Testis (tissue), 3 donors: ENCODE results near the gene DET1. TPM values are rescaled to one million over a fixed set of nuclear protein-coding genes. Genes with fewer than 3 reads are reported as not detected.

Experiments used
- DNase-seq: peaks from one replicate; pipeline ENCODE4 v3.0.0-alpha.2; 2019
- H3K27ac ChIP-seq, 2 donors: fragments of 200-600 bp; sonication (generic); one replicate each; pipeline ENCODE4 v1.5.1; 2019
- H3K27me3 ChIP-seq: fragments of 200-600 bp; sonication (generic); one replicate; pipeline ENCODE4 v1.5.1; 2019
- H3K36me3 ChIP-seq: fragments of 200-600 bp; sonication (generic); one replicate; pipeline ENCODE4 v1.5.1; 2017; ENCODE audit warnings: low read depth; ENCODE audit errors: missing control alignments
- H3K4me1 ChIP-seq: fragments of 200-600 bp; sonication (generic); one replicate; pipeline ENCODE4 v1.5.1; 2019
- H3K4me3 ChIP-seq, 2 donors: fragments of 200-600 bp; sonication (generic); one replicate each; pipeline ENCODE4 v1.5.1; 2017 to 2019
- H3K9me3 ChIP-seq: fragments of 200-600 bp; sonication (generic); one replicate; pipeline ENCODE4 v1.5.1; 2017
- POLR2A ChIP-seq: fragments of 450-650 bp; IDR thresholded peaks from one replicate; pipeline ENCODE4 v1.6.1; 2017; ENCODE audit warnings: antibody characterized with exemption, mild to moderate bottlenecking, moderate library complexity
- WGBS, 2 donors: methylation state at CpG; one replicate each; pipeline ENCODE4 v1.1.5; 2018; 5-methylcytosine and 5-hydroxymethylcytosine counted together
- intact Hi-C: fragments of 100-400 bp; cut with DNase I; formaldehyde crosslinking; loops from one replicate; pipeline ENCODE4 v1.15.1; 2023; ENCODE audit warnings: low total_unique reads
- polyA plus RNA-seq: library from polyadenylated mRNA; stranded (reverse); fragments of 350-450 nt; fragmentation: Illumina TruSeq; extraction: RNeasy Lipid Tissue Mini Kit (QIAGEN cat#74804); gene quantifications from one replicate; pipeline ENCODE4 v1.2.3, GENCODE V29; 2014; ENCODE audit warnings: low read depth, low replicate concordance; ENCODE audit not compliant: insufficient read depth
- total RNA-seq, 2 donors: library from RNA; depleted of rRNA; stranded (reverse); fragments of >200 nt; gene quantifications; one replicate each; pipeline ENCODE4 v1.2.3, GENCODE V29; 2016
- TF ChIP-seq, protein P1 (sequence below), 3 experiments: fragments of 450-650 bp in 2 of 3; fragments of 200-600 bp in 1 of 3; sonication (generic) in 1 of 3; IDR thresholded peaks; one replicate each; pipeline ENCODE4 v1.5.1; 2016 to 2019; ENCODE audit warnings: antibody characterized with exemption in 3 of 3, mild to moderate bottlenecking in 2 of 3, moderate library complexity in 1 of 3

Gene DET1
- total and polyA plus RNA-seq, 3 donors from 2014 or later: 4.4 to 14.4 (median 10.3) TPM

DNA sequence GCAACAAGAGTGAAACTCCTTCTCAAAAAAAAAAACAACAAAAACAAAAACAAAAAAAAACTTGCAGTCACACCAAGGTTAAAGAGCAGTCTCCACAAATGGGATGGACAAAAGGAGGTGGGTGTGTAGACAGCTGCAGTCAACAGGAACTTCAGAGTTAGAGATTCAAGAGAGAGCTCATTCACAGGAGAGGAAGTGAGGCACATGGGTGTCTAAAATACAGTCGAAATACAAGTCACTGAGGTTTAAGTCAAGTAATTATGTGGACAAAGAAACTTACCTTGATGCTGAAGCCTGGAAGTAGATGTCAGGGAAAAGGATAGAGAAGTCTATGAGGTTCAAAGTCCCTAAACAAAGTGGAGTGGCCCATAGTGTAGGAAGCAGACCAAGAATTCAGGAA lies 64.2 kb downstream of the DET1 start:
- no peak overlapping the region for H3K4me3 ChIP-seq
- 67 to 70% methylated on average over 1 of the region's 1 CpG for WGBS, 2 donors
- TF ChIP-seq POLR2A: no peak
- TF ChIP-seq, protein P1, sequence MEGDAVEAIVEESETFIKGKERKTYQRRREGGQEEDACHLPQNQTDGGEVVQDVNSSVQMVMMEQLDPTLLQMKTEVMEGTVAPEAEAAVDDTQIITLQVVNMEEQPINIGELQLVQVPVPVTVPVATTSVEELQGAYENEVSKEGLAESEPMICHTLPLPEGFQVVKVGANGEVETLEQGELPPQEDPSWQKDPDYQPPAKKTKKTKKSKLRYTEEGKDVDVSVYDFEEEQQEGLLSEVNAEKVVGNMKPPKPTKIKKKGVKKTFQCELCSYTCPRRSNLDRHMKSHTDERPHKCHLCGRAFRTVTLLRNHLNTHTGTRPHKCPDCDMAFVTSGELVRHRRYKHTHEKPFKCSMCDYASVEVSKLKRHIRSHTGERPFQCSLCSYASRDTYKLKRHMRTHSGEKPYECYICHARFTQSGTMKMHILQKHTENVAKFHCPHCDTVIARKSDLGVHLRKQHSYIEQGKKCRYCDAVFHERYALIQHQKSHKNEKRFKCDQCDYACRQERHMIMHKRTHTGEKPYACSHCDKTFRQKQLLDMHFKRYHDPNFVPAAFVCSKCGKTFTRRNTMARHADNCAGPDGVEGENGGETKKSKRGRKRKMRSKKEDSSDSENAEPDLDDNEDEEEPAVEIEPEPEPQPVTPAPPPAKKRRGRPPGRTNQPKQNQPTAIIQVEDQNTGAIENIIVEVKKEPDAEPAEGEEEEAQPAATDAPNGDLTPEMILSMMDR (IDR thresholded peaks at IDR 0.05): no peak
- intact Hi-C loops: no loop called here
- H3K36me3 ChIP-seq: no peaks in the 10 kb centered on the region
- H3K27ac ChIP-seq: no peak overlapping the region
- H3K27me3 ChIP-seq: no peaks in the 10 kb centered on the region
- no peaks in the 10 kb centered on the region for H3K4me1 ChIP-seq
- no peaks in the 10 kb centered on the region for H3K9me3 ChIP-seq
- DNase-seq: no peak

DNA sequence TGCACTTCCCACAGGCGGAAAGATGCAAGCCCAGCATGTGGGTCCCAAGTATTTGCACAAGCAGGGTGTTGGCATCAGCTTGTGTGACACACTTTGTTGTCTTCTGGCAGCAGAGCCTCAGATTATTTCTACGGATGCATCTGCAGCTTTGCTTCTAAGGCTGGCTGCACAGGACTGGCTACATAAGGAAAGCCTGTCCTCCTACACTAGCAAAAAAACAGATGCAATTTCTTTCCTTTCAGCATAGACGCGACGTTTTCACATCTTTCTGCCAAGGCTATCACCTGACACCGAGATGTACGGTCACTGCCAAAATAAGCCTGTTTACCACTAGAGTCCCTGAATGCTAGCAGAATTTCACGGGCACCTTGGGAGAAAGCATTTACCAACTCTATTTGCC lies 65.5 kb downstream of the DET1 start:
- no peak overlapping the region for H3K27ac ChIP-seq
- H3K36me3 ChIP-seq: no peaks in the 10 kb centered on the region
- 51 to 67% methylated on average over 8 of the region's 8 CpGs for WGBS, 2 donors
- TF ChIP-seq POLR2A: no peak
- TF ChIP-seq, protein P1 (IDR thresholded peaks at IDR 0.05): no peak
- DNase-seq: no peak
- H3K4me3 ChIP-seq: no peak overlapping the region
- no peaks in the 10 kb centered on the region for H3K27me3 ChIP-seq
- H3K4me1 ChIP-seq: no peaks in the 10 kb centered on the region
- H3K9me3 ChIP-seq: no peaks in the 10 kb centered on the region
- intact Hi-C loops: no loop called here

DNA sequence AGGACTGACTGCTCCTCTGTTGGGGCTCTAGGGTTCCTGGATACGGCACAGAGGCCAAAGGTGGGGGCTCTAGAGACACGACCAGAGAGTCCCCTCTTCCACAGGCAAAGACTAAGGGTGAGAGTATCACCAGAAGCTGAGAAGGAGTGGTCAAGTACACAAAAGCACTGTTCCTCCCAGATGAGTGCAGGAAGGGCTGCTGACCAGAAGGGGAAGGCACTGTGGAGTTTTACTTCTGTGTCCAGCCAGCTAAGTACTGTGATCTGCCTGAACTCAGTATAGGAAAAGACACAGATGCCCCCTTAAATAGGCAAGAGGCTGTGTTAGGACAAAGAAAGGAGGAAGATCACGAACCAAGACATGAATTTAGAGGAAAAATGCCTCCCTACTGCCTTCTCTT lies 67.3 kb downstream of the DET1 start:
- no peak for TF ChIP-seq POLR2A
- TF ChIP-seq, protein P1 (IDR thresholded peaks at IDR 0.05): no peak
- intact Hi-C loops: loop anchor here (10.0 kb wide), 2 partner anchors 136 to 606 kb away; partner anchors contain the start of gene ABHD2
- 84 to 86% methylated on average over 3 of the region's 3 CpGs for WGBS, 2 donors
- no peaks in the 10 kb centered on the region for H3K4me1 ChIP-seq
- no peak for DNase-seq
- H3K4me3 ChIP-seq: no peak overlapping the region
- H3K9me3 ChIP-seq: no peaks in the 10 kb centered on the region
- H3K27ac ChIP-seq: no peak overlapping the region
- no peaks in the 10 kb centered on the region for H3K27me3 ChIP-seq
- H3K36me3 ChIP-seq: no peaks in the 10 kb centered on the region

DNA sequence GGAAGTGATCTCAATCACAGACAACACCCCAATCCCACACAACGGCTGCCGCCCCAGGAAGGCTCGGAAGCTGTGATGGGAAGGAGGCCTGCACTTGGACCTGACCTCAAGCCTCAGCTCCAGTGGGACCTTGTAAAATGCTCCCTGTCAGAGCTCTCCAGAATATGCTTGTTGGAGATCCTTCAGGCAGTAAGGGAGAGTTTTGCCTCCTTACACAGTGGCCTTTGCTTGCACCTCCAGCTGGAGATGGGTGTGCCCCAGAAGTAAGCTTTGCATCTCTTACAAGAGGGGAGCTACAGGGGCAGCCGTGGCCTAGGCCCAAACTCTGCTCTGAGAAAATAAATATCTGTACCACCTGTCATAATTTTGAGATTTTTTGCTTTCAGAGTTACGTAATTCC lies 68.6 kb downstream of the DET1 start:
- Histone ChIP-seq H3K27me3 (no peaks in the 10 kb centered on the region), H3K4me3 (no peak overlapping the region), H3K9me3 (no peaks in the 10 kb centered on the region), H3K36me3 (no peaks in the 10 kb centered on the region), H3K27ac (no peak overlapping the region), H3K4me1 (no peaks in the 10 kb centered on the region)
- TF ChIP-seq, protein P1 (IDR thresholded peaks at IDR 0.05): no peak
- no peak for TF ChIP-seq POLR2A
- intact Hi-C loops: loop anchor here (10.0 kb wide), 2 partner anchors 137 to 607 kb away; partner anchors contain the start of gene ABHD2
- 86 to 87% methylated on average over 5 of the region's 5 CpGs for WGBS, 2 donors
- no peak for DNase-seq

DNA sequence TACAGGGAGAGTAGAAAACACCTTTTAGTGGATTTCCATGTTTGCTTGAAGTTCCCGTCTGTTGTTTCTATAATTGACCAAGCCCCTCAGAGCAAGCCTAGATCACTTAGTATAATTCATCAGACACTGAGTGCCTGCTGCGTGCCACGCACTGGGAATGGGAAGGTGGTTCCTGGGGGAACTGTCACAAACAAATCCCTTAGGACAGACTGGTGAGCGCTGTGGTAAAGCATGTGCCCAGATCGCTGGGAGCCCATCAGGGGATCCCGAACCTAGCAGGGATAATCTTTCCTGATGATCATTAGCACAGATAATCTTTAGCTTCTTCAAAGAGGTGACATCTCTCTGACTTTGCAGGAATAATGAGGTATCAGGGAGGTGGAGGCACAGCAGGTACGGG lies 69.4 kb downstream of the DET1 start:
- H3K4me3 ChIP-seq: no peak overlapping the region
- no peaks in the 10 kb centered on the region for H3K36me3 ChIP-seq
- H3K27ac ChIP-seq: no peak overlapping the region
- 85 to 88% methylated on average over 7 of the region's 7 CpGs for WGBS, 2 donors
- no peaks in the 10 kb centered on the region for H3K9me3 ChIP-seq
- intact Hi-C loops: loop anchor here (10.0 kb wide), 2 partner anchors 138 to 608 kb away; partner anchors contain the start of gene ABHD2
- H3K4me1 ChIP-seq: no peaks in the 10 kb centered on the region
- H3K27me3 ChIP-seq: no peaks in the 10 kb centered on the region
- TF ChIP-seq POLR2A: no peak
- TF ChIP-seq, protein P1 (IDR thresholded peaks at IDR 0.05): no peak
- DNase-seq: no peak
